Measurements from ENCODE around the gene PRRX1. TPM values are rescaled to one million over a fixed set of nuclear protein-coding genes. Genes with fewer than 3 reads are reported as not detected.

The PRRX1 gene
- polyA plus RNA-seq, 3 donors, result not detected

DNA sequence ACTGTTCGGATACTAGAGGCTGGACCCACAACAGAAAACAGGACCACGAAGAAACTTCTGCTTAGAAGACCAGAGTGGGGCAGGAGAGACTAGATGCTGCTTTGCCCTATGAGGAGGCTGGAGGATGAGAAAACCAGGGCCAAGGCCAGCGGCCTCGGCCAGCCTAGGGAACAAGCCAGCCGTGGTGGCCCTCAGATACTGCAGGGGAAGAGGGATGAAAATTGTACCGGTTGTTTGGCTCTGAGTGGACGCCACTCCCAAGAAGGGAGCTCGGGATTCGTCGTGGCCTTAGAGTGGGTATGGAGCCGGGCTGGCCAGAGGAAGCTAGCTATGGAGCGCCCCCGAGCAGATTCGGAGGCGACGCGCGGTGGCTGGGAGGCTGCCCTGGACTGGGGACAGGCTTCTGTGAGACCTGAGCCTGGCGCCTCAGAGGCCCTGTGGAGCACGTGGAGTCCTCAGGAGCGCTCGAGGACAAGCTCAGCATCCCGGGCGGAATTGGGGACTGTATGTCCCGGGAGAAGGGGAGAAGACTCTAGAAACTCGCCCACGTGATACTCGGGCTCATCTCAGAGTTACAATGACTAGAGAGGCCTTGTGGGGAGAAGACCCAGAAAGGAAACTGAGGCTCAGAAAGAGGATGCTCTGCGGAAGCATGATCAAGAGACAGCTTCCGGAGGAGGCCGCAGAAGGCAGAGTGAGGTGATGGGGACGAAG is 2.8 kb downstream of the PRRX1 start:
- DNase-seq, result no peak

More for the DNA sequence above, 2.8 kb downstream of the PRRX1 start:
- intact Hi-C loops (cut with micrococcal nuclease), result no loop called here
- WGBS (ENCODE audit: insufficient coverage), result 19% methylated on average over 29 of the region's 32 CpGs
- Histone ChIP-seq H3K27me3 (ENCODE audit: control insufficient read depth in 2 of 2, insufficient read depth in 2 of 2, low read length in 2 of 2) (peaks cover 93 to 100% of the 10 kb centered on the region in 2 donors), H3K4me3 (replicated peaks in 1 of 3; ENCODE audit: low read depth in 2 of 3, low read length in 3 of 3) (no peak overlapping the region), H3K36me3 (replicated peaks in 1 of 2; ENCODE audit: control insufficient read depth in 1 of 2, insufficient read depth in 2 of 2, low read length in 2 of 2) (no peaks in the 10 kb centered on the region), H3K4me2 (replicated peaks; ENCODE audit: extremely low read depth, low read length, poor library complexity, severe bottlenecking) (no peak overlapping the region), H3K9ac (ENCODE audit: insufficient read depth, low read length, poor library complexity, severe bottlenecking) (no peak overlapping the region), H3K4me1 (ENCODE audit: control insufficient read depth in 1 of 2, insufficient read depth in 2 of 2, low read length in 2 of 2) (no peaks in the 10 kb centered on the region), H3K27ac (ENCODE audit: low read depth in 1 of 2, low read length in 2 of 2) (no peak overlapping the region), H3K79me2 (ENCODE audit: insufficient read depth, low read length) (no peaks in the 10 kb centered on the region), H4K20me1 (ENCODE audit: insufficient read depth, low read length) (no peaks in the 10 kb centered on the region), H3K9me3 (replicated peaks in 1 of 2; ENCODE audit: control insufficient read depth in 1 of 2, insufficient read depth in 1 of 2, low read length in 2 of 2) (peaks cover 0 to 61% of the 10 kb centered on the region in 2 donors), H2AFZ (ENCODE audit: insufficient read depth, low read depth, low read length, poor library complexity, severe bottlenecking) (no peak overlapping the region)
- H3K36me3 Mint-ChIP-seq, result peaks cover 2 to 15% of the 10 kb centered on the region in 2 donors
- peaks cover 100% of the 10 kb centered on the region in 3 donors for H3K27me3 Mint-ChIP-seq (ENCODE audit: low read depth in 3 of 3)
- TF ChIP-seq CTCF (IDR thresholded peaks at IDR 0.05), result no peak
- peaks cover 23% of the 10 kb centered on the region for H3K4me1 Mint-ChIP-seq
- H3K9me3 Mint-ChIP-seq, result peaks cover 2 to 57% (median 37%) of the 10 kb centered on the region in 7 donors
- no peak overlapping the region for H3K27ac Mint-ChIP-seq
- peak overlapping the region in 1 of 2 donors; percentile 75 for H3K4me3 Mint-ChIP-seq
